GM21447 (cell line): ENCODE measurements around the gene MAP4.

ENCODE experiments used
- ATAC-seq: cut with Tn5 transposase; IDR thresholded peaks from one replicate; pipeline ENCODE4 v1.9.1; 2021; ENCODE audit not compliant: unreplicated experiment

The MAP4 gene

DNA sequence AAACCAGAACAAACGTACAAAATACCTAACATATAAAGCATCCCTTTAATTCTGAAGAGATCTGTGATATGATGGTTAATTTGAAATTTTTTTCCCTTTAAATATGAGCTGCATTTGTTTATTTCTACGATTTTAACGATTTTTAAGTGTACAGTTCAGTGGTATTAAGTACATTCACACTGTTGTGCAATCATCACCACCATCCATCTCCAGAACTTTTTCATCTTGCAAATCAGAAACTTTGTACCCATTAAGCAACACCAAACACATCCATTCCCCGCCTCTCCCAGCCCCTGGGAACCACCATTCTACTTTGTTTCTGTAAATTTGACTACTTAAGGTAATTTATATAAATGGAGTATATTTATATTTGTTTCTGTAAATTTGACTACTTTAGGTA, 51.5 kb downstream of the MAP4 start:
- ATAC-seq = no peak

DNA sequence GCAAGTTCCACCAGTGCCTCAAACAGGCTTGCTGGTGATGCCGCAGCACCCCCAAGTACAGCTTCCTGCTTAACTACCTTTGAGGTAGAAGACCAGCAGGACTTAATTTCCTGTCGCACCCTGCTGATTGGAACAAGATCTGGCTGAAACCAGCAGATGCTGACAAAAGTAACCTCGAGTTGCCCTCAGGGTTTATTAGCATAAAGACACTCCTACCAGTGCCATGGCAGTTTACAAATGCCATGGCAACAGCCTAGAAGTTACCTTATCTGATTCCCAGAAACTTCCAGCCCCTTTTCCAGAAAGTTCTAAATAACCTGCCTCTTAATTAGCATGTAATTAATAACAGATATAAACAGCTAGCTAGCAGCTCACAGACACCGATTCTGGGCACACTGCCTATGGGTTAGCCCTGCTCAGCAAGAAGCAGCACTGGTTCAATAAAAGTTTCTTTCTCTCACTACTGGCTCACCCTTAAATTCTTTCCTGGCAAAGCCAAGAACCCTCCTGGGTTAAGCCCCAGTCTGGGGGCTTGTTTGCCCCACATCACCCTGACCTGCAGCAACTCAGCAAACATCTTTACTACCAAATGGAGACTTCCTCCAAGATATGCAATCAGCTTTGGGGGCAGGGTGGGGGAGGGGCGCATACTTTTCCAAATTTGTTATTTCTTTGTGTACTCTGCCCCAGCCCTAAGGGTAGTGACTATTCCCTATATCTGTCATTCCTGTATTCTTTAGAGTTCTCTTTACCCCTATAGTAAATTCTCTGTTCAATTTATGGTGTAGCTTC, 54.2 kb downstream of the MAP4 start:
- peak; percentile 63 for ATAC-seq

DNA sequence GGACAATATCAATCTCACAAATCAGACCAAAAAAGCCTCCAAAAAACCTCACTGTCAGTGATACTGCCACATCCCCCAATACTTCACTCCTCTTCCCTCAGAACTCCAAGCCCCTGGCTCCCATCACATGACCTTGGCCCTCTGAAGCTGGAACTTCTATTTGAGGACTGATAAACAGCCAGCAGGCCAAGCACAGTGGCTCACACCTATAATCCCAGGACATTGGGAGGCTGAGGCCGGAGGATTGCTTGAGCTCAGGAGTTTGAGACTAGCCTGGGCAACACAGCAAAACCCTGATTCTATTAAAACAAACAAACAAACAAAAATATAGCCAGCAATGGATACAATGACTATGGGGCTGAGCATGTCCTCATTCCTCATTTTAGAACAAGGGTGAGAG, 55.2 kb downstream of the MAP4 start:
- no peak for ATAC-seq

DNA sequence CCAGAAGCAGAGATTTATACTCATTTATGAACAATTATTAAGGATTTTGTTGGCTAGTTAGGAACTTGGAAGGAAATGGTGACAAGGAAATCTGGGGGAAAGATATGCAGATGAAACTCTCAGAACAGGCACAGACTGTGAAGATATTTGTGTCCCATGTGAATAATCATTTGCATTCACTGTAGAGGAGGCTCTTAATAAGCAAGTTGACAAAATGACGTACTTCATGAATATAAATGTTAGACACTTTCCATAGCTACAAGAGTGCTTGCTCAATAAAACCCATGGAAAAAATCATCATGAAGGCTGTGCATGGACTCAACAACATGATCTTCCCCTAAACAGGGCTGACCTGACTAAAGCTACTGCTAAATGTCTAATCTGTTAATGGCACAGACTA, 59.7 kb downstream of the MAP4 start:
- no peak for ATAC-seq

DNA sequence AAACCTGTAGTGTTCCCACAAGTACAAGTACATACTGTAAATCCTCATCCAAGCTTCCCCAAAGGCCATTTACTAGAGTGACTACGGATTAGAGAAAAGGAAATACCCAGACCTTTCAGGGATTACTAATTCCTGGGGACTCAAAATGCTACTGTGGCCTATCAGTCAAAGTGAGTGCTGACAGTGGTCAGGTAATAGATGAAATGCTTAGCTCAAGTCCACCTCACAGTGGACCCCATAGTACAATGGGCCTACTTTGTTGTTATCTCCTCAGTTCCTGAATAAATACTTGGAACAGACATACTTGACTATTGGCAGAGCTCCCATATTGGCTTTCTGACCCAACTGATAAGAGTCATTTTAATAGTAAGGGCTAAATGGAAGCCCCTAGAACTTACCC, 61.6 kb downstream of the MAP4 start:
- ATAC-seq = no peak

DNA sequence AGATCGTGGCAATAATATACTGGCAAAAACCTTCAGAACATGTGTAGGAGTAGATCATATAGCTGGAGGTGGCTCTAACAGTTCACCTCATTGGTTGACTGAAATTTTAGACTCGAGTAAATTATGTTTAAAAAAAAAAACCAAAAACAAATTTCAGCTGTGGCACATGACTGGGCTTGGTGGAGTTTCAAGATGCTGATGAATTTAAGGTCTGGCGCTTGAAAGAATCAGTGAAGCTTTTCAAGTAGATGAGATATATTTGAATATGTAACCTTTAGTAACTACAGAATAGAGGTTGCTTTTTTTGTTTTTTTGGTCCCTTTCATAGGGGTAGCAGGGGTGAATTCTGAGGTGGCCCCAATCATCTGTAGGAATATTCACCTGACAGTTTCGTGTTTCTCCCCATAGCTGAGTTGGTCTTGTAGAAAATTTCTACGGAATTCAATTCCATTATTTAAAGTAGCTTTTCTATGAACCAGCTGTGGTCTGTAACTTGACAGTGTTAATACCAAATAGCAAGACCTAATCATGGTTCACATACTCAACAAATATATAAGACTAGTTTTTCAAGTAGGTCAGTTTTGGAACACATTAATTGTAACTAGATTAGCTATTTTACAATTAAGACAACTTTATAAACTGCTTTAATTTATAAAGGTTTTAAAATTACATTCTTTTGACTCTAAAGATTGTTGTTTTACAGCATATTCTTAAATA, 65.6 kb downstream of the MAP4 start:
- ATAC-seq = peak; percentile 37

DNA sequence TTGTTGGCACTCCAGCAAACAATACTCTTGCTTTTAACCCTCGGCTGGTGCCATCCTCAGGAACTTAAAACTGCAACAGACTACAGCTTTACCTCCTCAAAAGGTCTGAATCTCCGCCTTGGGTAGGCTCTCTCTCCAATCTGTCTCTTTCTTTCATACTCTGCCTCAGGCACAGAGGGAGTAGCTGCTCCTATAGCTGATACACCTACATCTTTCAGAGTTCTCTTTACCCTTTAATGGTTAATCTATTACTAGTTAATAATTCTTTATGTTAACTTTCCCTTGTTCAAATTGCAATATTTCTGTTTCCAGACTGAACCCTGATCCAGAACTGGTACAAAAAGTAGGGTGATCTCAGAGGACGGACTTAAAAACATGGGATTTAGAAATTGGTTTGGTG, 66.2 kb downstream of the MAP4 start:
- peak; percentile 68 for ATAC-seq

DNA sequence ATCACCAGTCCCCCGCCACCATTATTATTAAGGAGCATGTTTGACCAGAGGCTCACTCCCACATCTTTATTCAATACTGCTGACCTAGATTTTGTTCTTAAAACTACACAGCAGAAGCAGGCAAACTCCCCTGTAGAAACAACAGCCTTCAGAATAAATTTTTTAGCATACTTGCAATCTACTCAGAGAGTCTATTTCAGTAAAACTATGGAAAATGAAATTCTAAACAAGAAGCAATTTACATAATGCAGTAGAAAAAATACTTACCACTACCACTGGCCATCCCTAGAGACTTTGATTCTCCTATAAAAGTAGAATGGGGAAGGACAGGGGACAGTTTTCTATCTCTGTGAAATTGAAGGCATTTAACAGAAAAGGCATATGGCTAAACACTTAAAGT, 76.0 kb downstream of the MAP4 start:
- ATAC-seq = no peak

DNA sequence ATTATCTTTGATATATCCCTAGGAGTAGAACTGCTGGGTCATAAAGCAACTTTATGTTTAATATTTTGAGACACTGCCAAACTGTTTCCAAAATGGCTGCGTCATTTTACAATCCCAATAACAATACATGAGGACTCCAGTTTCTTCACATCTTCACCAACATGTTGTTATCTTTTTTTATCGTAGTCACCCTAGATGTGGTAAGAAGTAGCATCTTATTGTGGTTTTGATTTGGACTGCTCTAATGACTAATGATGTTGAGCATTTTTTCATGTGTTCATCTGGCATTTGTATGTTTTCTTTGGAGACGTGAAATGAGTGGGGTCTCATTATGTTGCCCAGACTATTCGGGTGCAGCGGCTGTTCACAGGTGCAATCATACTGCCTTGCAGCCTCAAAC, 83.8 kb downstream of the MAP4 start:
- ATAC-seq = no peak

DNA sequence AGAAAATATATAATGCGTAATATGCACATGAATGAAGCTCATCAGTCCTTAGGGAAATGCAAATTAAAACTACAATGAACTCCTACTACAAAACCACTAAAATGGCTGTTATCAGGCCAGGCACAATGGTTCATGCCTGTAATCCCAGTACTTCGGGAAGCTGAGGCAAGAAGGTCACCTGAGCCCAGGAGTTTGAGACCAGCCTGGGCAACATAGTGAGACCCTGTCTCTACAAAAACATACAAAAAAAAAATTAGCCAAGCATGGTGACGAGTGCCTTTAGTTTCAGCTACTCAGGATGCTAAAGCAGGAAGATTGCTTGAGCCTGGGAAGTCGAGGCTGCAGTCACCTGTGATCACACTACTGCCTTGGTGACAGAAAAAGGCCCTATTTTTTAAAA, 85.2 kb downstream of the MAP4 start:
- no peak for ATAC-seq

DNA sequence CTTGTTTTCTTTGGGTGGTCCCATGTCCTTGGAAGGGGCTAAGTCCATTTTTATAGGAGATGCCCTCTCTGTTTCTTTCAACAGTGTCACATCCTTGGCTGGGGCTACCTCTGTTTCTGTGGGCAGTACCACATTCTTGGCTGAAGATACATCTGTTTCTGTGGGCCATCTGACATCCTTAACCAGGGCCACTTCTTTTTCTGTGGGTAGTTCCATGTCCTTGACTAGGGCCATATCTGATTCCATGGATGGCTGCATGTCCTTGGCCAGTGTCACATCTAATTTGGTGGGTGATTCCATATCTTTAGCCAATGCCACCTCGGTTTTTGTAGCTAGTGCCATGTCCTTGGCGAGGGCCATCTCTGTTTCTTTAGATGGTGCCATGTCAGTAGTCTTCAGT, 99.5 kb downstream of the MAP4 start:
- no peak for ATAC-seq

DNA sequence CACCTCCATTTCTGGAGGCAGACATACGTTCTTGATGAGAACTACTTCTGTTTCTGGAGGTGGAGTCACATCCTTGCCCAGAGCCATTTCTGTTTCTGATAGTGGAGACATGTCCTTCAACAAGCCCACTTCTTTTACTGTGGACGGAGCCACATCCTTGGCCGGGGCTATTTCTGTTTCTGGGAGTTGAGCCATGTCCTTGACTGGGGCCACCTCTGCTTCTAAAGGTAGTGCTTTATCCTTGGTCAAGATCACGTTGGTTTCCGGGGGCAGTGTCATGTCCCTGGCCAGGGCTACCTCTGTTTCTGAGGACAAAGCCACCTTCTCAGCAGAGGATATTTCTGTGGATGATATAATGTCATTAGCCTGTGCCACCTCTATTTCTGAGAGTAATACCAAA, 100.0 kb downstream of the MAP4 start:
- ATAC-seq = no peak

DNA sequence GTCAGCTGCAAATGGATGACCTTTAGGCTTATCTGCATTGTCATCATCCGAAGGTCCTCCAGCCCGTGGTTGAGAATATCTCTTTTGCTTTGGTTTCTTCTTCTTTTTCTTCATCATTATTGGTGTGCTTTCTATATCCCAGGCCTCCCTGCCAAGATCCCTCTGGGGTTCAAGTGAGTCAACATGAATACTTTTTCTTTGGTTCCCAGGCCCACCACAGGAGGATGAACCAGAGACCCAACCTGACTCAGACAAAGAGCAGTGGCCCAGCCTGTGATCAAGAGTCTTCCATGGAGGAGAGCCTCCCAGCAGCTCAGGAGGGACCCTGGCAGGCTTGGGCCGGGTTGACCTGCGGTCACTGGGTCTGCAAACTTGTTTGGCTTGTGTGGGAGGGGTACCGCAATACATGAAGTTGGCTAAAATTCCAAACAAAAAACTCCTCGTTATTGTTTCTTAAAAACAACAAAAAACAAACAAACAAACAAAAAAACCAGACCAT, 104.2 kb downstream of the MAP4 start:
- no peak for ATAC-seq

DNA sequence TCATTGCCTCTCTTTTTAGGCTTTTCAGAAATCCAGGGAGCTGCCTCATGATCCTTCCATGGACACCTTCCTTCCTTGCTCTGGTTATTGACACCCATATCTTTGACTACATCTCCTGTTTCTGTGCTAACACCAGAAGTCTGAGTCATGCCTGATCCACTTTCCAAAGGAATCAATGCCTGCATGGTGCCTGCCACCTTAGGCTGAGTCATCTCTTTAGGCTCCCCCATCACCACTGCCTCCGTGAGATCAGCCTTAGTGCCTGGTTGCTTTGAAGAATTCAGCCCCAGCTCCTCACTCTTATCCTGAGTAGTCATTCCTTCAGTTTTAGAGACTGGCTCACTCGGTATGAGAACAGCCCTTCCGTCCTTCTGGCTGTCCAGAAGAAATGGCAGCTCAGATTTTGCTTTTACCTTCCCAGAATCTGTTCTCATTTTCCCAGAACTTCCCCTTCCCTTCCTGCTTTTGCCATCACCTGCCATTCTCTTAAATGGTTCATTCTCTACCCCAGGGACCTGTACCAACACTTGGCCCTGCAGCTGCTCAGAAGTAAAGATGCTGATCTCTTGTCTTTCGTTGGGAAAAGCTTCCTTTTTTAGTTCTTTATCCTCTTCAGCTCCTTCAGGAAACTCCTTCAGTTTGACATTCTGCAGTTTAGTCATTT, 105.3 kb downstream of the MAP4 start:
- no peak for ATAC-seq

DNA sequence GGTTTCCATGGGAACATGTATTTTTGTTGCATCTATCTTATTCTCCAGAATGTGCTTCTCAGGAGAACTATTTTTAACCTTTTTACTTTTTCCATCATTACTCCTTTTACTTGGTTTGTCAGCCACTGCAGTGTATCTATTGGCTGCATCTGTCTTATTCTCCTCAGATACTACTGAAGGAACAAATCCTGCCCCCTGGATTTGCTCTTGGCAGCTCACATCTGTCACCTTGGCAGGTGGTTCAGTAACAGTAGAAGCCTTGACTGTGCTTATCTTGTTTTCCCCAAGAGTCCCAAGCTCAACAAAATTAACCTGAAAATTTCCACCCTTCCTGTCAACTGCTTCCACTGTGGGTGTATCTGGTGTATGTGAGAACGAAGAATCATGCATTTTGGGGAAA, 106.0 kb downstream of the MAP4 start:
- ATAC-seq = no peak

DNA sequence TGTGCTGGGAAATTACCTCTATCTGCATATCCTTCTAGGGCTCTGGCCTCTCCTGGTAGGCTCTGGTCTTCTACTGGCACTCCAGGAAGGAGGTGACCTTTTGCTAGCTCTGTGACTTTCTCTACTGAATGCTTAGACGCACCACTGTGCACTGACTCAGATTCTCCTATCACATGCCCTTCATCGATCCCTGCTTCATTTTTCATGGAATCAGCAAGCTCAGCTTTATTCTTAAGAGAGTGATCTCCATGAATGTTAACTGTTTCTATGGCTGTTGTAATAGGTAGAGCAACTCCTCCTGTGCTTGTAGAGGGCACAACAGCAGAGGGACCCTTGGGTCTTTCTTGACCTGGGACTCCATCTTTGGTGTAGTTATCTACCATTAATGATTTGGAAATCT, 106.6 kb downstream of the MAP4 start:
- ATAC-seq = no peak

DNA sequence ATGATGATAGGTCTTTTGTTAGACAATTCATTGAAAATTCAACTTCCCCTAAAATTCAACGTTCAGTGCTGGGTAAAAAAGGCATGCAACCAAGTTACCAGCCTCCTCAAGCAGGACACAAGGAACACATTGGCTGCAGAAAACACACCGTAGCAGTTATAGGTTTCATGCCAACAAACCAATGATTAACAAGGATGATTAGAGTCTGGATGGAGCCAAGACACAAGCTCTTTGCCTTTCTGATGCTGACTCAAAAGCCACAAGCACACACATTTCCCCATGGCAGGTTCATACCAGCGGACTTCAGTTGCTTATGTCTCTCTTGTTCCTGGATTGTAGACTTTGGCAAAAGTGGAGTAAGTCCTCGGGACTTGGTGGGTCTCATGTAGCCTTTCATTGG, 107.5 kb downstream of the MAP4 start:
- no peak for ATAC-seq

DNA sequence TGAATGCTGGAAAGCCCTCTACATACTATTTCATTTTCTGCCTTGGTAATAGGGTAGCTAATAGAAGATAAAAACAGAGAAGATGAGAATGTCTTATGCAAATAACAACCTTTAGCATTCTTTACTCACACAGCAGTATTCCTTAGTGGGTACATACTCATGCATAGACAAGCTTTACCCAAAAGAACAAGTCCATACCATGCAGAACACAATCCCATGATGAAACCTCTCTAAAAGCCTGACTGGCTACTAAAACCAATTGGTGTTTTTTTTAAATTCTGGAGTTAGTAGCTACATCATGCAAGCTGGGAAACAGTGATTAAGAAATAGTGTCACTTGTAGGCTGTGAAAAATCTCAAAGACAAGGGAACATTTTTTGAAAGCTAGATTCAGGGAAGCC, 108.4 kb downstream of the MAP4 start:
- ATAC-seq = no peak

DNA sequence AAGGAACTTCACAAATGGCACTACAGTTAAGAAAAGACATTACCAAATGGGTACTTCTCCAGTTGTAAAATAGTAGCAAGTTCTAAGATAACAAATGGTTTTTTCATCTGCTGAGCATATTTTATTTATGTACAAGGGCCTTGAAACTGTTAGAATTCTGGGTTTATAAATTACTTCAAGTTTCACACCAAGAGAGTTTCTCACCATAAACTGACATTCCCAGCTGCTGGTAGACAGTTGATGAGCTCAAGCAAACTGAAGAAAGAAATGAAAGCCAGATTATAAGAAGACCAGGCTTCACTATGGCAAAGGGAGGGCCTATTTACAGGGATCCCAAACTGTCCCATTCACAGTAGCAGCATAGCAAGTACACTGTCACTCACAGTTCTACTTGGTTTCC, 113.5 kb downstream of the MAP4 start:
- no peak for ATAC-seq

DNA sequence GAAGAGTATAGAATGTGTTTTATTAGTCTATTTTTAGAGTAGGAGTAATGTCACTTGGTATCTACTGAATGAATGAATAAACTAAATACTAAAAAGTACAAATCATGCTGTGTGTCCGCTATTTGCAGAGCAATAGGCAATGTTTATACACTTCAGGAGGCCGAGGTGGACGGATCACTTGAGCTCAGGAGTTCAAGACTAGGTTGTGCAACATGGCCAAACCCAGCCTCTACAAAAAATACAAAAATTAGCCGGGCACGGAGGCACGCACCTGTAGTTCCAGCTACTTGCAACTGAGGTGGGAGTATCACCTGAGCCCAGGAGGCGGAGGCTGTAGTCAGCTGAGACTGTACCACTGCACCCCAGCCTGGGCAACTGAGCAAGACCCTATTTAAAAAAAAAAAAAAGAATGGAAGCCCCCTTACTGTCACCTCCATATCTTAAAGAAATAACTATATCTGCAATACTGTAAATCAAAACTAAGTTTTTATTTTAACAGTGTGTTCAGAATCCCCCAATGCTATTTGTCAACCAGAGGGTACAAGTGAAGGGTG, 114.9 kb downstream of the MAP4 start:
- no peak for ATAC-seq

DNA sequence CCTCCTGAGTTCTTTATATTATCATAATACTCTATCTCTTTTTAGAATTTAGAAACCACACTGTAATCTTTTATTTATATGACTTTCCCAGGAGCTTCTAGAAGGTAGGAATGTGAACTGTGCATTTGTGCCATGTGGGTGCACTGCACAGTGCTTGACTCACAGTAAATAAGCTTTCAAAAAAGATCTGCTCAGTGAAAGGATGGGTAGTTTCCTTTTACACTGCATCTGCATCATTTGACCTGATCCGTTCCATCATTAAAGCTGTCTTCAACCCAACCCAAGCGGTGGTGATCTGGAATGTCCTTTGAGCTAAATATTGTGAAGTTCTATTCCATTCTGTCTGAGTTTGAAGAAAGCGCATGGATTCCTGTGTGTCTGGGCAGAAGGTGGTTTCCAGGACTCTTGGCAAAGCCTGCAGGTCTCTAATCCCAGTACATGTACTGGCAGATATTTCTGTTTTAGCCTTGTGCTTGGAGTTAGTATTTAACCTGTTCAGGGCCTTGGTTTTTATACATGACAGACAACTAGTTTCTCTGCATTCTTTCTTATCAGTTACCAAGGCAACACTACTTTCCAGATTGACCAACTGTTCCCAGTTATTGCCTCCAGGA, 116.6 kb downstream of the MAP4 start:
- no peak for ATAC-seq
